ENCODE measurements around the gene ESRRA.

- TF ChIP-seq POLR2A (IDR thresholded peaks at IDR 0.05) (no peak), CTCF (IDR thresholded peaks at IDR 0.05 in 4 of 5, conservative IDR thresholded peaks at IDR 0.05 in 1 of 5) (no peak)
Measured at GRCh38 chr11:64276653-64277431, 28.5 kb upstream of the ESRRA start.

All from gastrocnemius medialis (tissue), 4 donors.